Measurements from ENCODE around the gene ALG2. TPM values are rescaled to one million over a fixed set of nuclear protein-coding genes. Genes with fewer than 3 reads are reported as not detected.

ALG2 gene
- total RNA-seq, 2 experiments from 2014 or later, result 26.5 to 35.2 TPM

GRCh38 chr9:99249619-99250018 lies 27.9 kb upstream of the ALG2 start:
- DNase-seq (ENCODE audit: low spot score), result no peak
- POLR2A ChIA-PET, result interaction anchor here (0.7 to 1.6 kb wide), 3 partner anchors 25 to 235 kb away, joined by 3 to 4 read pairs (median 3); no protein-coding TSS in a partner anchor

DNA sequence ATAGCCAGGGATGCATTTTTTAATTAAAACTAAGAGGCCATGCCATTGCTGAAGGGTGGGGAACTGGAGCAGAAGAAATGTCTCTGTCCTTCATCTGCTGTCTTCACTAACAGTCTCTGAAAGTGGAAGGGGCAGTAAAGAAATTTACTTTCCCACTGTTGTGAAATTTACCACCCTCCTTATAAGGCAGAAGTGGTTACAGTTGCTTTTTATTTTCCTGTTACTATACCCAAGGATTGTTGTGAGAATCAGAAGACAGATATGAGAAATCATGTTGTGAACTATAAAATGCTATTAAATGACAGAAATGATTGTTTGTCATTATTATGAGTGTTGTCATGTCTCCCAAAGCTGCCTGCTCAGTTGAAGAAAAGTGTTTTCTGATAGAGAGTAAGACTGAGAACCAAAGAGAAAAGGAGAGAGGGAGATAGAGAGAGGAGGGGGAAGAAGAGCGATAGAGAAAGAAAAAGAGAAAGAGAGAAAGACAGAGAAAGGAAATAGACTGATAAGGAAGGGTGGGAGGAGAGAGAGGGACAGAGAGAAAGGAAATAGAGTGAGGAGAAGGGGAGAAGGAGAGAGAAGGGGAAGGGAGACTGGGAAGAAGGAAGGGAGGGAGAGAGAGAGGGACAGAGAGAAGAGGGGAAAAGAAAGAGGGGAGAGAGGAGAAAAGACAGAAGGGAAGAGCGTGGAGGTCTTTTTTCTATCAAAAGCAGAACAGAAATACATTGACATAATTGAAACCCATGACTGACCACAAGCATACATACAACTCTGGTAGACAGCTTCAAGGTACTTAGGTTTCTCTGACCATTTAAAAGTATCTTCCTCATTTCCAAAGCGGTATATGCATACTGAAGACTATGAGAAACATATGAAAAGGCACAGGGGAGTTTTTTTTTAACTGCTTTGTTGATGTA lies 22.9 kb upstream of the ALG2 start:
- CTCF ChIA-PET (ENCODE audit: unreplicated experiment), result interaction anchor here (1.5 kb wide), 1 partner anchor 12 kb away, joined by 4 read pairs; no protein-coding TSS in a partner anchor
- no peak overlapping the region for H3K4me3 ChIP-seq (ENCODE audit: low read depth, low read length, poor library complexity, severe bottlenecking)
- H3K4me2 ChIP-seq (ENCODE audit: low read length), result peak overlapping the region; percentile 50
- POLR2A ChIA-PET, result interaction anchor here (0.6 to 1.1 kb wide), 3 partner anchors 11 to 1249 kb away, joined by 3 to 4 read pairs (median 3); no protein-coding TSS in a partner anchor
- TF ChIP-seq EZH2phosphoT487 (IDR thresholded peaks at IDR 0.05; ENCODE audit: borderline replicate concordance, low read depth, low read length), result no peak
- TF ChIP-seq CTCF (conservative IDR thresholded peaks at IDR 0.05; ENCODE audit: low read length), result no peak
- H3K27ac ChIP-seq (ENCODE audit: low read depth, low read length, poor library complexity, severe bottlenecking), result peak overlapping the region; percentile 32
- intact Hi-C loops (cut with micrococcal nuclease; ENCODE audit: unreplicated experiment), result no loop called here
- H4K20me1 ChIP-seq (ENCODE audit: insufficient read depth, low read length), result no peaks in the 10 kb centered on the region
- H3K4me1 ChIP-seq (ENCODE audit: insufficient read depth, low read length, poor library complexity, severe bottlenecking), result peaks cover 44% of the 10 kb centered on the region
- no TSS peak for BruUV-seq (replicated peaks)
- peaks cover 2% of the 10 kb centered on the region; the same call in 1 of the 2 replicates for H3K36me3 ChIP-seq (ENCODE audit: insufficient read depth, low read length)
- peak overlapping the region; percentile 80 for H2AFZ ChIP-seq (ENCODE audit: low read length)
- no peaks in the 10 kb centered on the region for H3K9me3 ChIP-seq (ENCODE audit: low read length)
- no peaks in the 10 kb centered on the region for H3K79me2 ChIP-seq (ENCODE audit: insufficient read depth, low read depth, low read length)
- H3K9me2 ChIP-seq (ENCODE audit: insufficient read depth, low read length), result no peaks in the 10 kb centered on the region
- peak; percentile 50 for DNase-seq (ENCODE audit: low spot score)

More at GRCh38 chr9:99249619-99250018, 27.9 kb upstream of the ALG2 start:
- intact Hi-C loops (cut with micrococcal nuclease; ENCODE audit: unreplicated experiment), result no loop called here
- Histone ChIP-seq H3K27ac (ENCODE audit: low read depth, low read length, poor library complexity, severe bottlenecking) (no peak overlapping the region), H3K36me3 (ENCODE audit: insufficient read depth, low read length) (no peaks in the 10 kb centered on the region), H3K79me2 (ENCODE audit: insufficient read depth, low read depth, low read length) (no peaks in the 10 kb centered on the region), H3K4me3 (ENCODE audit: low read depth, low read length, poor library complexity, severe bottlenecking) (no peak overlapping the region), H3K4me2 (ENCODE audit: low read length) (no peak overlapping the region), H3K9me3 (ENCODE audit: low read length) (no peaks in the 10 kb centered on the region), H4K20me1 (ENCODE audit: insufficient read depth, low read length) (no peaks in the 10 kb centered on the region), H3K9me2 (ENCODE audit: insufficient read depth, low read length) (no peaks in the 10 kb centered on the region), H2AFZ (ENCODE audit: low read length) (no peak overlapping the region), H3K4me1 (ENCODE audit: insufficient read depth, low read length, poor library complexity, severe bottlenecking) (peaks cover 30% of the 10 kb centered on the region)
- CTCF ChIA-PET (ENCODE audit: unreplicated experiment), result no interaction called here
- BruUV-seq (replicated peaks), result no TSS peak
- TF ChIP-seq CTCF (conservative IDR thresholded peaks at IDR 0.05; ENCODE audit: low read length), result no peak
- no peak for TF ChIP-seq EZH2phosphoT487 (IDR thresholded peaks at IDR 0.05; ENCODE audit: borderline replicate concordance, low read depth, low read length)
